ENCODE measurements around the gene TPO.

TPO gene

DNA sequence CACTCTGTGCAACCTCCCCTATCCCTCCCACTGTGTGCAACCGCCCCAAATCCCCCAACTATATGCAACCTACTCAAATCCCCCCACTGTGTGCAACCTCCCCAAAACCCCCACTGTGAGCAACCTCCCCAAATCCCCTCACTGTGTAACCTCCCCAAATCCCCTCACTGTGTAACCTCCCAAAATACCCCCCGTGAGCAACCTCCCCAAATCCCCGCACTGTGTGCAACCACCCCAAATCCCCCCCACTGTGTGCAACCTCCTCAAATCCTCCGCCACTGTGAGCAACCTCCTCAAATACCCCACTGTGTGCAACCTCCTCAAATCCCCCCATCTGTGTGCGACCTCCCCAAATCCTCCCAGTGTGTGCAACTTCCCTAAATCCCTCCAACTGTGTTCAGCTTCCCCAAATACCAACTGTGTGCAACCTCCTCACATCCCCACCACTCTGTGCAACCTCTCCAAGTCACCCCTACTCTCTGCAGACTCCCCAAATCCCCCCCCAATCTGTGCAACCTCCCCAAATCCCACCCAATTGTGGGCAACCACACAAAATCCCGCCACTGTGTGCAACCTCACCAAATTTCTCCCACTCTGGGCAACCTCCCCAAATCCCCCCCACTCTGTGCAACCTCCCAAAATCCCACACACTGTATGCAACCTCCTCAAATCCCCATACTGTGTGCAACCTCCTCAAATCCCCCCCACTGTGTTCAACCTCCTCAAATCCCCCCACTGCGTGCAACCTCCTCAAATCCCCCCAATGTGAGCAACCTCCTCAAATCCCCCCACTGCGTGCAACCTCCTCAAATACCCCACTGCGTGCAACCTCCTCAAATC lies 114.1 kb downstream of the TPO start:
- DNase-seq (ENCODE audit: low spot score): no peak

- no peak for DNase-seq (ENCODE audit: low spot score)
These were observed 115.2 kb downstream of the TPO start for GRCh38 chr2:1528273-1529064.

- no peak for DNase-seq (ENCODE audit: low spot score)
These were observed 125.4 kb downstream of the TPO start for GRCh38 chr2:1538663-1539062.

- DNase-seq (ENCODE audit: low spot score): no peak
These were observed 126.2 kb downstream of the TPO start for GRCh38 chr2:1539441-1539840.

DNA sequence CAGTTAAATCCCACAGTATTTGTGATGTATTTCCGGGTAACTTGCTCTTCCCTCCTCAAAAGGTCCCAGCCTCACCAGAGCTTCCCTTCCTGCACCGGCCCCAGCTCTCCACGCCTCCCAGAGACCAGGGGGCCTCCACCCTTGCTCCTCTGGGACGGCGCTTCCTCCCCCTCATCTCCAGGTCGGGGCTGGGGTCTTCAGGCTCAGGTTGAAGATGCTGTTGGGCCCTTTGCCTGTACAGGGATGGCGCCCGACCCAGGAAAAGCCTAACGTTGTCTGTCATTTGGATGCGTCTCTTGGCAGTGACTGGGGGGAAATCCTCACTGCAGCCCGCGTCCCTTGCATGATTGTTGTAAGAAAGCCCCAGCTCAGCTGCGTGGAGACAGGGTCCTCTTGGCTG lies 126.7 kb downstream of the TPO start:
- no peak for DNase-seq (ENCODE audit: low spot score)

DNA sequence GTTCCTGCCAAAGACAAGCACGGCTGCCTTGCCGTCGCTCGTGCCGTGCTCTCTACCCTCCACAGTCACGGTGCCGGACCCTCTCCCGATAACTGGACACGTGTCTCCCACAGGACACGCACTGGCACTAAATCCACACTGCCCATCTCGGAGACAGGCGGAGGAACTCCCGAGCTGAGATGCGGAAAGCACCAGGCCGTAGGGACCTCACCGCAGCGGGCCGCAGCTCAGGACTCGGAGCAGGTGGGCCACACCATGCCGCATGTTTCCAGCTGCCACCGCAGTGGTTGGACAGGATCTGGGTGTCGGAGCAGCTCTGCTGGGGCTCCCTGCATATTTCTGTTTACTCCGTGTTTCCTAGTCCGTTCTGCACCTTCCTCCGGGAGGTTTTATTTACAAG lies 127.2 kb downstream of the TPO start:
- no peak for DNase-seq (ENCODE audit: low spot score)

GRCh38 chr2:1541040-1541439 lies 127.8 kb downstream of the TPO start:
- no peak for DNase-seq (ENCODE audit: low spot score)

GRCh38 chr2:1541819-1542475 lies 128.7 kb downstream of the TPO start:
- DNase-seq (ENCODE audit: low spot score): no peak

DNA sequence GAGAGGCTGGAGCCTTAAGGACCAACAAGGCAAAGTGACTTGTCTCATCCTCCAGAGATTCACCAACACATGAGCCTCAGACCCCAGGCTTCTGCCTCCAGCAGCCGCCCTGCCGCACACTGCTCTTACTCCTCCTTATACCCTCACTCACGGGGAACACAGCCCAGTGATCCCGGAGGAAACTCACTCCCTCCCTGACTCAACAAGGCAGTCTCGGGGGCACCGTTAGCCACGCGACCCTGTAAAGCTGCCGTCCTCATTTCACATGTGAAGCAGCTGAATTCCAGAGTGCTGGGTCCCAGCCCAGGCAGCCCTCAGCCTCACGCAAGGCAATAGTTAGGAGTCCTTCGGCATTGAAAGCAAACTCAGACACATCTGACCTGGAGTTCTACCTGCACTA lies 129.7 kb downstream of the TPO start:
- no peak for DNase-seq (ENCODE audit: low spot score)

- no peak for DNase-seq (ENCODE audit: low spot score)
These were observed 130.7 kb downstream of the TPO start for GRCh38 chr2:1543776-1544477.

- DNase-seq (ENCODE audit: low spot score): no peak
These were observed 131.3 kb downstream of the TPO start for GRCh38 chr2:1544478-1545069.

- DNase-seq (ENCODE audit: low spot score): peak; percentile 63
These were observed 132.8 kb downstream of the TPO start for GRCh38 chr2:1546023-1546591.

DNA sequence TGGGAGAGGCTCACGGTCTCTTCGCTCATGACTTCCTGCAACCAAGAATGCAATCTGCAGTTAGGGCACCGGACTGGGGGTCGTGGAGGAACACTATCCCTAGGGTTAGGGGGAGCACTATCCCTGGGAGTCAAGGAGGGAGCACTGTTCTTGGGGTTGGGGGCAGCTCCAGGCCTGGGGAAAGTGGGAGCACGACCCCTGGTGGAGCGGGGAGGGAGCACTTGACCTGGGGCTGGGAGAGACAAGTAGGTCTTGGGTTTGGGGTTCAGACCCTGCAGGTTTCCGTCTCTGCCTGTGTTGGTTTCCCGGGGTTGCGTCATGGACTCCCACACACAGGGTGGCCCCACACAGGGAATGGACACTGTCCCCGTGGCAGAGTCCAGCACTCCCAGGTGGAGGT lies 133.6 kb downstream of the TPO start:
- DNase-seq (ENCODE audit: low spot score): no peak

GRCh38 chr2:1548910-1549673 lies 135.8 kb downstream of the TPO start:
- DNase-seq (ENCODE audit: low spot score): no peak

- DNase-seq (ENCODE audit: low spot score): no peak
These were observed 136.8 kb downstream of the TPO start for GRCh38 chr2:1550076-1550475.

- peak; percentile 81 for DNase-seq (ENCODE audit: low spot score)
These were observed 137.5 kb downstream of the TPO start for GRCh38 chr2:1550658-1551316.

- DNase-seq (ENCODE audit: low spot score): no peak
These were observed 138.6 kb downstream of the TPO start for GRCh38 chr2:1551905-1552304.

GRCh38 chr2:1552611-1553010 lies 139.3 kb downstream of the TPO start:
- DNase-seq (ENCODE audit: low spot score): no peak

DNA sequence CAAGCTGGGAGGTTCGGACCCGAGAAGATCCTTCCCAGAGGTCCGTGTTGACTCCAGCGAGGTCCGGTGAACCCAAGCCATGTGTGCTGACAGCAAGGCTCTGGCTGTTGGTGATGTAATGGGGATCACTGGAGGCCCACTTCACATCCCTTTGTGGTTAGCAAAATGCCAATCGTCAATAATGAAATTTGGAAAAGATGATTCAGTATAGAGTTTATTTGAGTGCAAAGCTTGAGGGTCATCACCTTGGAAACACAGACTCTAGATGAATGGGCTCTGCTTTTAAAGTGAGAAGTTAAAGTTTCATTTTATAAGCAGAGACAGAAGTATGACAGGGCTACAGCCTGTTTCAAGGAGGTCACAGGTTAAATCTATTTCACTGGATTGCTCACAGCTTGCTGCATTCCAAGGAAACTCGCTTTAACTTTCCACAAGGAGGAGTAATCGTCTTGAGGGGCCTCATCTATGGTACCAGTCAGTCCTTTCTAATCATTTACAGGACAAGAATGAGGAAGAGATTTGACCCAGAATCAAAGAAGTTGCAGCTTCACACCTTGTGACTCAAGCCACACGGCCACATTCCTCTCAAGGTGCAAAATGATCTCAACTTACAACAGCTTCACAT lies 140.5 kb downstream of the TPO start:
- DNase-seq (ENCODE audit: low spot score): no peak

DNA sequence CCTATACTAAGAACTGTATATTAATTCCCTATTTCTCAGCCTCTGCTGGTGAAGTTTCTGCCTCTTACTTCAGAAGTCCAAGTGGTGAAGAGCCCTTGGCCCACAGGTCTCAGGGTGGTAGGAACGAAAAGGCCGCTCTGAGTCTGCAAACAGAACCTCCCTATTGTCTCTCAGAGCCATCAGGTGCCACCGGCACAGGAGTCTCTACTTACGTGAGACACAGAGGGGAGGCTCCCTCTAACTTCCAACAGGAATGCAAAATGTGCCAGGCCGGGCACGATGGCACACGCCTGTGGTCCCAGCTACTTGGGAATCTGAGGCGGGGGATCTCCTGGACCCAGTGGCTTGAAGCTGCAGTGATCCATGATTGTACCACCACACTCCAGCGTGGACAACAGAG lies 143.0 kb downstream of the TPO start:
- no peak for DNase-seq (ENCODE audit: low spot score)
